ENCODE results near the gene PTCH1. TPM values are rescaled to one million over a fixed set of nuclear protein-coding genes. Genes with fewer than 3 reads are reported as not detected.
A peak's percentile ranks its signal among the peaks of the same experiment; 100 is the strongest.

PTCH1 gene
- total and polyA plus RNA-seq, 11 donors: 2.2 to 15.2 (median 5.4) TPM

- ATAC-seq (no peak), DNase-seq (no peak)
- Histone ChIP-seq H3K36me3 (peaks cover 0 to 5% (median 0%) of the 10 kb centered on the region in 9 donors), H3K27ac (no peak overlapping the region), H3K4me1 (peaks cover 0 to 22% (median 2%) of the 10 kb centered on the region in 12 donors), H3K27me3 (no peaks in the 10 kb centered on the region), H3K4me3 (no peak overlapping the region), H3K9me3 (no peaks in the 10 kb centered on the region)
- intact Hi-C loops (cut with DNase I): no loop called here
- no peak for TF ChIP-seq POLR2A (IDR thresholded peaks at IDR 0.05)
- TF ChIP-seq, protein P1, sequence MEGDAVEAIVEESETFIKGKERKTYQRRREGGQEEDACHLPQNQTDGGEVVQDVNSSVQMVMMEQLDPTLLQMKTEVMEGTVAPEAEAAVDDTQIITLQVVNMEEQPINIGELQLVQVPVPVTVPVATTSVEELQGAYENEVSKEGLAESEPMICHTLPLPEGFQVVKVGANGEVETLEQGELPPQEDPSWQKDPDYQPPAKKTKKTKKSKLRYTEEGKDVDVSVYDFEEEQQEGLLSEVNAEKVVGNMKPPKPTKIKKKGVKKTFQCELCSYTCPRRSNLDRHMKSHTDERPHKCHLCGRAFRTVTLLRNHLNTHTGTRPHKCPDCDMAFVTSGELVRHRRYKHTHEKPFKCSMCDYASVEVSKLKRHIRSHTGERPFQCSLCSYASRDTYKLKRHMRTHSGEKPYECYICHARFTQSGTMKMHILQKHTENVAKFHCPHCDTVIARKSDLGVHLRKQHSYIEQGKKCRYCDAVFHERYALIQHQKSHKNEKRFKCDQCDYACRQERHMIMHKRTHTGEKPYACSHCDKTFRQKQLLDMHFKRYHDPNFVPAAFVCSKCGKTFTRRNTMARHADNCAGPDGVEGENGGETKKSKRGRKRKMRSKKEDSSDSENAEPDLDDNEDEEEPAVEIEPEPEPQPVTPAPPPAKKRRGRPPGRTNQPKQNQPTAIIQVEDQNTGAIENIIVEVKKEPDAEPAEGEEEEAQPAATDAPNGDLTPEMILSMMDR (IDR thresholded peaks at IDR 0.05): no peak
- WGBS, 4 donors: 93 to 95% (median 94%) methylated on average over 12 of the region's 12 CpGs
Observed at GRCh38 chr9:95495961-95496360, 20.8 kb downstream of the PTCH1 start.

- intact Hi-C loops (cut with DNase I): no loop called here
- no peak for TF ChIP-seq POLR2A (IDR thresholded peaks at IDR 0.05)
- TF ChIP-seq, protein P1 (IDR thresholded peaks at IDR 0.05): no peak
- WGBS, 4 donors: 84 to 93% (median 90%) methylated on average over 3 of the region's 3 CpGs
Observed at GRCh38 chr9:95495529-95495928, 21.2 kb downstream of the PTCH1 start.

GRCh38 chr9:95494416-95495371 lies 22.1 kb downstream of the PTCH1 start:
- peak overlapping the region in 1 of 12 donors; percentile 61 for H3K27ac ChIP-seq
- no peak for TF ChIP-seq POLR2A (IDR thresholded peaks at IDR 0.05)
- TF ChIP-seq, protein P1 (IDR thresholded peaks at IDR 0.05): no peak
- H3K4me3 ChIP-seq: no peak overlapping the region
- peaks cover 0 to 22% (median 2%) of the 10 kb centered on the region in 12 donors for H3K4me1 ChIP-seq
- H3K9me3 ChIP-seq: no peaks in the 10 kb centered on the region
- DNase-seq (no peak), ATAC-seq (peak in 1 of 4 donors; percentile 13)
- H3K27me3 ChIP-seq: no peaks in the 10 kb centered on the region
- H3K36me3 ChIP-seq: peaks cover 0 to 5% (median 0%) of the 10 kb centered on the region in 9 donors
- intact Hi-C loops (cut with DNase I): no loop called here
- WGBS, 4 donors: 77 to 83% (median 79%) methylated on average over 29 of the region's 29 CpGs

More at GRCh38 chr9:95495529-95495928, 21.2 kb downstream of the PTCH1 start:
- ATAC-seq (no peak), DNase-seq (no peak)
- Histone ChIP-seq H3K4me3 (no peak overlapping the region), H3K9me3 (no peaks in the 10 kb centered on the region), H3K27me3 (no peaks in the 10 kb centered on the region), H3K27ac (no peak overlapping the region), H3K36me3 (peaks cover 0 to 5% (median 0%) of the 10 kb centered on the region in 9 donors), H3K4me1 (peaks cover 0 to 22% (median 2%) of the 10 kb centered on the region in 12 donors)

DNA sequence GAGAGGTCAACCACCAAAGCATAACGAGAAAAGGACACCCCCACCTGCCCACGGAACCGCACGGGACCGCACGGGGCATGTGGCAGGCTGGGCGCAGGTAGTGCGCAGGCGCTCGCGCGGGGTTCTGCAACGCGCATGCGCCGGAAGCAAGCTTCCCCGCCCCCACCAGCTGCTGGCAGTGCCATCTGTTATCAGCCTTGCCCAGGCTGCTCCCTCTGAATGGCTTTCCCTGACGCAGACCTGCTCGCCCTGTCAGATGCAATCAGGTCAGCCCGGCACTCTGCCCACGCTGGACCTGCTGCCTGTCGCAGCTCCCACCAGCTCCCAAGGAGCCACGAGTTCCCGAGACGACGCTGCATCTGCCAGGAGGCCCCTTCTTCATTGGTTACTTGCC lies 22.8 kb downstream of the PTCH1 start:
- Histone ChIP-seq H3K9me3 (no peaks in the 10 kb centered on the region), H3K27me3 (no peaks in the 10 kb centered on the region), H3K4me3 (no peak overlapping the region), H3K4me1 (peaks cover 0 to 17% (median 1%) of the 10 kb centered on the region in 12 donors), H3K36me3 (peaks cover 0 to 5% (median 0%) of the 10 kb centered on the region in 9 donors), H3K27ac (peak overlapping the region in 1 of 12 donors; percentile 61)
- TF ChIP-seq POLR2A (IDR thresholded peaks at IDR 0.05): no peak
- TF ChIP-seq, protein P1 (IDR thresholded peaks at IDR 0.05): no peak
- DNase-seq (no peak), ATAC-seq (peak in 1 of 4 donors; percentile 34)
- intact Hi-C loops (cut with DNase I): no loop called here
- WGBS, 4 donors: 93 to 96% (median 94%) methylated on average over 4 to 26 of the region's 26 CpGs
